NCI-H1417 (cell line): ENCODE results near the gene USH1G.

Experiments
- DNase-seq, 3 experiments: peaks; one replicate each; lab custom pipeline; 2025; lab: John Stamatoyannopoulos, UW

USH1G gene

GRCh38 chr17:74903671-74904070 is 19.4 kb downstream of the USH1G start:
- no peak for DNase-seq

DNA sequence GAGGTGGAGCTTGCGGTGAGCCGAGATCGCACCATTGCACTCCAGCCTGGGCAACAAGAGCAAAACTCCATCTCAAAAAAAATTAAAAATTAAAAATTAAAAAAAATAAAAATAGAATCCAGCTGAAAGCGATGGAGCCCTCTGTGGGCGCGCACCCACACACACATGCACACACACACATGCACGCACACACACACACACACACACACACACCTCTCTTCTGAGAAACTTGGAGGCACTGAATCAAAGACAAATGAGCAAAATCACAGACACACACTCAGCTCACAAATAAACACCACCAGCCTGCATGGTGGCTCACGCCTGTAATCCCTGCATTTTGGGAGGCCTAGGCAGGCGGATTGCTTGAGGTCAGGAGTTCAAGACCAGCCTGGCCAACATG is 20.0 kb downstream of the USH1G start:
- DNase-seq: no peak

GRCh38 chr17:74901353-74902135 is 21.5 kb downstream of the USH1G start:
- DNase-seq: no peak

GRCh38 chr17:74900208-74900607 is 22.8 kb downstream of the USH1G start:
- no peak for DNase-seq

DNA sequence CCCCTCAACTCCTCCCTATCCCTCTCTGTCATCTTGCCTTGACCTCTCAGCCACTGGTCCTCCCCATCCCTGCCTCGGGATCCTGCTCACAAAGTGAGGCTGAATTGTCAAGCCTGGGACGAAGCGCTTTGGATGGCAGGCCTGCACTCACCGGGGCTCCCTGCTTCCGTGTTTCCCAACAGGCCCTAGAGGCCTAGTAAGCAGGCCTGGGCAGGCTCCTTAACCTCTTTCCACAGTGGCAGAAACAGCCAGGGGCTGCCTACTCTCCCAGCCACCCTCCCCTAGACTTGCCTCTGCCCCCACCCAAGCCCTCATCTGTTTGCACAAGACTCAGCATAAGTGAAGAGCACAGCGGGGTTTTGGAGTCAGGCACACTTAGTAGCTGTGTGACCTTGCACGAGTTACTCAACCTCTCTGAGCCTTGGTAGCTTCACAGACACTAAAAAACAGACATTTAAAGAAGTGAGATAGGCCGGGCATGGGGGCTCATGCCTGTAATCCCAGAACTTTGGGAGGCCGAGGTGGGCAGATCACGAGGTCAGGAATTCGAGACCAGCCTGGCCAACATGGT is 24.6 kb downstream of the USH1G start:
- no peak for DNase-seq

DNA sequence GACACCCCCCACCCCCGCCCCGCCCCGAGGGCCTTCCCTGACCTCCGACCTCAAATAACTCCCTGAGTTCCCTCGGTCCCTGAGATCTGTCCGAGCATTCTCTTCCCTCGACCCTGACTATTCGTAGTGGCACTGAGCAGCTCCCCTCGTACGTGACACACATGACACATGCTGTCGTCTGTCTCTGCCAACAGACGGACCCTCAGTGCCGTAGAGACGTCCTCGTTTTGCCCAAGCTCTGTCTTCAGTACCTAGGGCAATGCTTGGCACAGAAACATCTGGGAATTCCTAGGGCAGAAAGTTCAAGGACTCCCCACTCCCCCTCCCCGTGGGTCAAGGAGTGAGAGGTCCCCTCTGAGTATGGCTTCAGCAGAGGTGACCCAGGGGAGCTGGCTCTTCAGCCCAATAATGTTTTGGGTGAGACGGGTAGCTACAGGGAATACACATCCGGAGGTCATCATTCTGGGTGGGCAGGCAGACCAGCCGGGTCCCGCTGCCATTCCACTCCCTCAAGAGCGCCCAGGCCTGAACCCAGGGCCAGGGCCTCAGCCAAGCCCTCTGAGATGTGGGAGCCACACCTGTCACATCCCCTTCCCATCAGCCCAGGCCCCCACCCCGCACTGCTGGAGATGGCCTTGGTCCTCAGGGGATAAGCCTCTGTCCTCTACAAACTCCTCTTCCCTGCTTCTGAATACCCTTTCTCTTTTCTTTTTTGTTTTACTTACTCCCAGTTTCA is 29.0 kb downstream of the USH1G start:
- DNase-seq: no peak

DNA sequence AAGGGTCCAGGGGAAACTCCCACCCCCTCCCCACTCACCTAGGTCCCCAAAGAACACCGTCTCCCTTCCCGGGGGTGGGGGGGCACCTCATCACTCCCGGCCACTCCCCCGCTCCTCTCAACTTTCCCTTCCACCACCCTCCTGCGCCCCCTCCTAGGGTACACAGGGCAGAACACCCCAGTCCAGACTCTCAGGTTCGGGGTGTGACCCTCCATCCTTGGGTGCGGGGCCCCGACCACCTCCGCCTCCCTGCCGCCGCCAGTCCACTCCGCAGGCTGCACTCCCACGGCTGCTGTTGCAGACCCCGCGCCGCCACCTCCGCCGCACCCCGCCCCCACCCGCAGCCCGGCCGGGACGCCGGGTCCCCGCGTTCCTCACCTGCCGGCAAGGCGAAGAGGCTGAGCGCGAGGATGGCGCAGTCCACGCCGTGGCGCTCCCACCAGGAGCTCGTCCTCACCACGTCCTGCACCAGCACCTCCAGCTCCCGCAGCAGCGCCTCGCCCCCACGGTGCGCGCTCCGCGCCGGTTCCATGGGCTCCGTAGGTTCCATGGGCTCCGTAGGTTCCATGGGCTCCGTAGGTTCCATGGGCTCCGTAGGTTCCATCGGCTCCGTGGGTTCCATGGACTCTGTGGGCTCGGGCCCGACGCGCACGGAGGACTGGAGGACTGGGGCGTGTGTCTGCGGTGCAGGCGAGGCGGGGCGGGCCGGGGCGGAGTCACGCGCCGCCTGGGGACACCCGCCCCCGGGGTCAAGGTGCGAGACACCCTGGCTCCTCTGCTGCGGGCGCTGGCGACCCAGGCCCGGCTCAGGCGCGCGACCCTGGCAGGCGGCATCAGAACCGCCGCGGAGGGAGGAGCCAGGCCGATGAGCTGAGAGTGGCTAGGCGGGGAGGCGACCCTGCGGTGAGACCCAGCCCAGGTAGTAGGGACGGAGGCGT is 29.8 kb downstream of the USH1G start, which contains the start of gene FADS6:
TSS of gene FADS6 (minus strand) at position 660 of the 938 bp plus-strand sequence. CDS start at position 622, 38 bp downstream.
- peak in 2 of 3 experiments; percentile 46 to 50 for DNase-seq

DNA sequence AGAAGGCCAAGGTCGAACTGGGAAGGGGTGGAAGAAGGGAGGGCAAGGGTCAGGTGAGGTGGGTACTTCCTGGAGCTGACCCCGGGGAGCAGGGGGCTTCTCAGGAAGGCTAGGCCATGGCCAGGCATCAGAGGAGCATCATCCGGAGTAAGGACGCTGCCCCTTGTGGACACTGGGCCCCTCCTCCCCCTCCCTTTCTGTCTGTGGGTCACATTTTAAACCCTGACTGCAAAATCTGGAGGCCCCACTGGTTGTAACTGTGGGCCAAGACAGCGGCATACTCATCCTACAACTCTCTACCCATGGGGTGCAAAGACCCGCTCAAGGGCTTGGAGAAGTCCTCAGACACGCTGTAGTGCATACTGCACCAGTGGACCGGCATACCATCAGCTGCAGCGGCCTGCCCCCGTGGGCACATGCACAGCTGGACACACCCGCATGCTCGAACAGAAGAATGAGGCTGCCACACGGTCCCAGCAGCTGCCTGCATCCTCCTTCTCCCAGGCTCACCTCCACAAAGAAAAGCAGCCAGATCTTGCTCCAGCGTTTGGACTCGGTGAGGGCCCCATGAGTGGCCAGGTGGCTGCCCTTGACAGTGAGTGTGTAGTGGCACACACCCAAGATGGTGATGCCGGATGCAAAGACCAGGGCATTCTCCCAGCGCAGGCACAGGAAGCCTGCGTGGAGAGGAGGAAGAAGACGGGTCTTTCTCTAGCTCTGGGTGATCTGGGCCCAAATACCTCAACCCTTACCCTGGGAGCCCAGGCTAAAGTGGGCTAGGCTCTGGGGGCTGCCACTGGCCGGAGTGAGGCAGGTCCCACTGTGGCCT is 30.8 kb downstream of the USH1G start:
- peak in 1 of 3 experiments; percentile 4 for DNase-seq

DNA sequence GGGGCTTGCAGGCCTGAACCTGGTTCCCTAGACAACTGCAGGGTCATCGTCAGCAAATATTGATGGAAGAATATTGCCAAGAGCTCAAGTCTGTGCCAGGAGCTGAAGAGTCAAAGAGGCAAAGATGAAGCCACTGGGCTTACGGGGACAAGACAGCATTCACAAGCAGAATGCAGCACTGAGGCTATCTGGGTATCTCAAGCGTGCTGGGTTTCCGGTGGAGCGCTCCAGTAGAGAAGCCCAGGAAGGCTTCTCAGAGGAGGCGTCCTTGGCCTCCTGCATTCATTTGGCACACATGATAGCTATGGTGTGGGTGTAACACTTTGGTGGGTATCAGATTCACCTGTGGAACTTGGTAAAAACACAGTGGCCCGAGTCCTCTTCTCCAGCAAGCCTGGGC is 32.5 kb downstream of the USH1G start:
- no peak for DNase-seq

DNA sequence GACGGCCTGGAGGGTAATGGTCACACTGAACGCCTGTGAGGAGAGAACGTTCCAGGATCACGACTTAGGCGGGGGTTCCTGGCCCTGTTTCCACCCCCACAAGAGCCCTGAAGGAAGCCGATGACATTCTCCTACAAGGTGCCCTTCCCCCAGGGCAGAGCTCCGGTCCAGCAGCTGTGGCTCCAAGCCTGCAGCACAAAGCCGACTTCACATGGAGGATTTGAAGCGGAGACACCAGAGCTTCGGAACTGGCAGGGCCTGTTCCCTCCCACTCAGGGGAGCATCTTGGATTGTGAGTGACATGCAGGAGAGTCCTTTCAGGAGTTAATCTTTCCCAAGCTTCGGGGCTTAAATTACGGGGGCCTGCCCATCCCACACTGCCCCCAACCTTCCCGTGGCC is 34.6 kb downstream of the USH1G start:
- no peak for DNase-seq

DNA sequence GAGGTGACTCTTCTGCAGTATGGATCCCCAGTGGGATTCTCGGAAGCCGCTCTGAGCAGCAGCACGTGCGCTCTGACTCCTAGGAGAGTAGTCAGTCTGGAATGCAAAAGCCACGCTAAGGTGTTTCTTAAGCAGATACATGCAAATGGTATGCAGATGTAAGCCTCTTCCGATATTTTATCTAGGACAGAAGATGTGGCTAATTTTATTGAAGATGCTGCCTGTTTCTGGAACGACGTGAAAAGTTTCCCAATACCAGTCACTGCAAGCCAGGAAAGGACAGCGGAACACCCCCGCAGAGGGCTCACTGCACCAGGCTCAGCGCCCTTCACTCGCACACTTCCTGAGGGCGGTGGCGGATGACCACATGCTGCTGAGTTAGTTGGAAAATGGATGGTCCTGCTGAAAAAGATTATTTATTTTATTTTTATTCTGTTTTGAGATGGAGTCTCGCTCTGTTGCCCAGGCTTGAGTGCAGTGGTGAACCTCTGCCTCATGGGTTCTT is 39.8 kb downstream of the USH1G start:
- DNase-seq: no peak

DNA sequence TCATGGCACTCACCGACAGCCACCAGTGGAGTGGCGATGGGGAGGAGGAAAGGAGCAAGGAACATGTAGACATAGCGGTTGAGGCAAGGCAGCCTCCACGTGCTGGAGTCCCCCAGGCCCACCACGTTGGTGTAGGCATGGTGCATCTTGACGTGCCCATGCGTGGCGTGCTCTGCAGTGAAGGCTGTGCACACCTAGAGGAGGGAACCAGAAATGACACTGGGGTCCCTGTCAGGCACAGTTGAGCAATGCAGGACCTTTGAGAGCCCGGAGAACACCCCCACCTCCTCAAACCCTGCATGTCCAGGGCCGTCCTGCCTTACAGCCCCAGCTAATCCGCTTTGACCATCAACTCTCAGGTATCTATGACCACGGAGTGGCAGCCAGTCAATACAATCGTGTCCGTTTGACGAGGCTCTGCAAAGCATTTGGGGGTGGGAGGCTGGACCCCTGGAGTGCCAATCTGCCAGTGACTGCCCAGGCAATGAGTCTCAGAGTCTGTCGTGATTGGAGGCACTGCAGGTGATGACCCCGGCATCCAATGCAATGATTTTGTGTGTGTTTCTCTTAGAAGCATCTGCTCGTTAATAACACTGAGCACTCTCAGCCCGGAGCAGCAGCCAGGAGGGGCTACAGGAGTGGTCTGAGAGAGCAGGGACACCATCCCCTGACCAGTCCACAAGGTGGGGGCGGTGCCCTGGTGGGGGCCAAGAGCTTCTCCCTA is 40.4 kb downstream of the USH1G start:
- no peak for DNase-seq

DNA sequence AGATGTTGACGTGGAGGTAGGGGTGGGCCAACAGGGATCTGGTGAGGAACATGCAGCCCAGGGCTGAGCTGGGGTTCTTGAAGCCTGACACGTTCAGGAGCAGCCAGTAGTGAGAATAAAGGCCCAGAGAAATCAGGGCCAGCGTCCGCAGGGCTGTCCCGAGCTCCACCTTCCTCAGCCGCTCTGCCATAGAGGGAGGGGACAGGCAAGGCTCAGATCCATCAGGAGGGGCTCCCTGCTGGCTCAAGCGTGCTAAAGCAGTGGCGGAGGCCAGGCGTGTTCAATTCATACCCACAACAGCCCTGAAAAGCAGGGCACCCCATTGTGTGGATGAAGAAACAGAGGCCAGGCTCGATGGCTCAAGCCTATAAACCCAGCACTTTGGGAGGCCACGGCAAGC is 42.0 kb downstream of the USH1G start:
- no peak for DNase-seq

DNA sequence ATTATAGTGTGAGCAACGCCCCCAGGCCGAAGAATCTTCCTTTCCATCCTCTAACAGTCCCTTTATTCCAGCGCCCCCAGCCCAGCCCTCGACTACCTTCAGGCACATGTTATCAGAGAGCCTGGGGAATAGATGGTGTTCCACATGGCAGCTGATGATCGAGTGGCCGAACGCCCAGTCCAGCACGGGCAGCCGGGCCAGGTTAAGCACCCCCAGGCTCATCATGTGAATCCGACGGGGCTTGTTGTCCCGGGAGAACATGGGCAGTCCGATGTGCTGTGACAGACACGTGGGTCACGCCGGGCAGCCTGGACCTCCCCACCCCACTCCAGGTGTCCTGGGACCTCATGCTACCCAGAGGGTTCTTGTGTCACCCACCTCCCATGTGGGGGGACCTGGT is 43.7 kb downstream of the USH1G start:
- DNase-seq: no peak

- DNase-seq: no peak
Measured at GRCh38 chr17:74878658-74879057, 44.4 kb downstream of the USH1G start.

GRCh38 chr17:74877592-74878548 is 45.2 kb downstream of the USH1G start:
- DNase-seq: peak in 1 of 3 experiments; percentile 14

- DNase-seq: no peak
Measured at GRCh38 chr17:74875977-74876593, 47.0 kb downstream of the USH1G start.
